ENCODE measurements around the gene ELAVL2.

The ELAVL2 gene

GRCh38 chr9:23826120-23826629 is at the start of gene ELAVL2:
TSS of gene ELAVL2 (minus strand) at chr9:23826240. CDS start at chr9:23762234, 64,006 bp downstream.
- DNase-seq (ENCODE audit: low spot score), result no peak
- TF ChIP-seq, protein P1, sequence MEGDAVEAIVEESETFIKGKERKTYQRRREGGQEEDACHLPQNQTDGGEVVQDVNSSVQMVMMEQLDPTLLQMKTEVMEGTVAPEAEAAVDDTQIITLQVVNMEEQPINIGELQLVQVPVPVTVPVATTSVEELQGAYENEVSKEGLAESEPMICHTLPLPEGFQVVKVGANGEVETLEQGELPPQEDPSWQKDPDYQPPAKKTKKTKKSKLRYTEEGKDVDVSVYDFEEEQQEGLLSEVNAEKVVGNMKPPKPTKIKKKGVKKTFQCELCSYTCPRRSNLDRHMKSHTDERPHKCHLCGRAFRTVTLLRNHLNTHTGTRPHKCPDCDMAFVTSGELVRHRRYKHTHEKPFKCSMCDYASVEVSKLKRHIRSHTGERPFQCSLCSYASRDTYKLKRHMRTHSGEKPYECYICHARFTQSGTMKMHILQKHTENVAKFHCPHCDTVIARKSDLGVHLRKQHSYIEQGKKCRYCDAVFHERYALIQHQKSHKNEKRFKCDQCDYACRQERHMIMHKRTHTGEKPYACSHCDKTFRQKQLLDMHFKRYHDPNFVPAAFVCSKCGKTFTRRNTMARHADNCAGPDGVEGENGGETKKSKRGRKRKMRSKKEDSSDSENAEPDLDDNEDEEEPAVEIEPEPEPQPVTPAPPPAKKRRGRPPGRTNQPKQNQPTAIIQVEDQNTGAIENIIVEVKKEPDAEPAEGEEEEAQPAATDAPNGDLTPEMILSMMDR (IDR thresholded peaks at IDR 0.05; ENCODE audit: extremely low read depth, missing control alignments), result no peak

GRCh38 chr9:23858234-23858633 is 32.2 kb upstream of the ELAVL2 start:
- DNase-seq (ENCODE audit: low spot score), result no peak
- TF ChIP-seq, protein P1 (IDR thresholded peaks at IDR 0.05; ENCODE audit: extremely low read depth, missing control alignments), result no peak

DNA sequence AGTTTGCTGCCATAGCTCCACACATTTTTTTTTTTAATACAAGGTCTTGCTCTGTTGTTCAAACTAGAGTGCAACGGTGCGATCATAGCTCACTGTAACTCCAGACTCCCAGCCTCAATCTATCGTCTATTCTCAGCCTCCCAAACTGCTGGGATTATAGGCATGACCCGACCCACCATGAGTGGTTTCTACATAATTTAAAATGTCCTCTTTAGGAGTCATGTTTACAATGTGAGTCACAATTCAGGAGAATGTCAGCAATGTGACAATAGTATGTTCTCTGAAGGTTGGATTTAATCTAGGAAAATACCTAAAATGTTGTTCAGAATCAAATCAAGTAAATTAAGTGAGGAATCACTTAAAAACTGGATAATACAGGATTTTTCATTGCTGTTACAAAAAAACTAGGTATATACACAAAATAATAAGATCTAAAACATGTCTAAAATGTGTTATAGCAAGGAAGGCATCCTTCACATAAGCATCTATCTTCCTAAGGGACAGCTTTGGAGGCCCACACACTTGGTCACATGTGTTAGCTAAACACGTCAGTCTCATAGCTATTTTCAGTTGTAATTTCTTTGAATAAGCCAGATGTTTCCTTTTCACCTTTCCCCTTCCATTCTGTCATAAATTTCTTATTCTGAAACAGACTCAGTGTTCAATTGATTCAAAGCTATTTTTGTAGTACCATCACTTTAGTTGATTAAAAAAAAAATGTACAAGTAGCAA is 30.0 kb upstream of the ELAVL2 start:
- TF ChIP-seq, protein P1 (IDR thresholded peaks at IDR 0.05; ENCODE audit: extremely low read depth, missing control alignments), result no peak
- DNase-seq (ENCODE audit: low spot score), result no peak

DNA sequence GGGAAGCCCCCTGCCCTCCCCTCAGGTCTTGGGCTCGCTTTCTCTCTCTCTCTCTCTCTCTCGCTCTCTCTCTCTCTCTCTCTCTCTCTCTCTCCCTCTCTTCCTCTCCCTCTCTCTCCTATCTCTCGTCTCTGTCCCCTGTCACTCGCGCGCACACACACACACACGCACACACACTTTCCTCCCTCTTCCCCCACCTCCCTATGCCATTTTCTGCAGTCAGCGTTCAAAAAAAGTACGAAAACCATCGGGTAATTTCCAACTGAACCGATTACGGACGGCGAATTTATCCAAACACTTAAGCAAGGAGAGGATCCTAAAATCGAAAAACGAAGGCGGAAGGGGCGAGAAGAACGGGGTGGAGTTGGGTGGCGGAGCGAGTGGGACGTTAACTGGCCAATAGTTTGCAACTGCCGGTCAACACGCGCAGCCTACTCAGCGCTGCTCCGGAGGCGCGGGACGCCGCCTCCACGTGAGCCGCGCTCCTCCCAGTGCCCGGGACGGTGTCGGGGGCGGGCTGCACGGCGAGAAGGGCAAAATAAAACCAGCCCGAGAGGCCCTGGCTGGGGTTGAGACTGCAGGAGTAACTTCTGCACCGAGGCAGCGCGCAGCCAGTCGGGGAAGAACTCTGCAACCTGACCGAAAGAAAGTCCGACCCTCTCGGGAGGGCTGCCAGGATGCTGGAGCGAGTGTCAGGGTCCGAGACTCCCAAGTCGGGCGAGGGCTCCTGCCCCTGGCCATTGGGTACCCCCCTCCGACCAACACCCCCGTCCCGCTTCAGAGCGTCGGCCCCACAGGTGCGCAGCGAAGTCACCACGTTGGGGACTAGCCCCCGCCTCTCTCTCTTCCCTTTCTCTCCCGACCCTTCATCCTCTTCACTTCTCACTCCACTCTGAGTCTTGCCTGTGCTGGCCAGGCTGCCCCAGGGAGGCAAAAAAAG is 24.9 kb upstream of the ELAVL2 start:
- TF ChIP-seq, protein P1 (IDR thresholded peaks at IDR 0.05; ENCODE audit: extremely low read depth, missing control alignments), result no peak
- DNase-seq (ENCODE audit: low spot score), result no peak

GRCh38 chr9:23850242-23850689 is 24.2 kb upstream of the ELAVL2 start:
- no peak for DNase-seq (ENCODE audit: low spot score)

DNA sequence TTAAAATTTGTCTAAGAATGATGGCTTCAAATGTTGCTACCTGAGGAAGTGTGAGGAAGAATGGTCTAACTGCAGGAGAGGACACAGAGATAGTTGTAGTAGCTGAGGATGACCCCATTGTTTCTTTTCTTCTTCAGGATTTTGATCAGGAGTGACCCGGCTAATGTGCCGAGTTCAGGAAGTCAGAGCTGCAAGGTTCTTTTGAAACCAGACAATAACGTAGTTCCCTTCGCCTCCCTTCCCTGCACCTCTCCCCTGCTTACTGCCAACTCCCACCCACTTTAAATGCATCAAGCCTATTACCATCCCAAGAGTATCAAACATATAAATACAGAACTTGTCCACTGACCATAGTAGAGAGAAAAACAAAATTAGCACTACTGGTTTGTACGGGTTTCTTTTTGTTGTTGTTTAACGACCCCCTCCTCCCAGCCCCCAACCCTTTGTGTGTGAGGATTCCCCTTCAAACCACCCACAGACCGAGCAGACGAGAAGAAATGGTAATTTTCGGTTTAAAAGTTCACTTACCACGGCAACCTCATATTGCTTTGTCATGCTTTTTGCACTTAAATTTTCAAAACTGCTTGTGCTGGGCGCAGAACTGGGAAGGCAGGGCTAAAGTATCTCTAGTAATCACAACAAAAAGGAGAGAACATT is 23.5 kb upstream of the ELAVL2 start:
- no peak for DNase-seq (ENCODE audit: low spot score)
- TF ChIP-seq, protein P1 (IDR thresholded peaks at IDR 0.05; ENCODE audit: extremely low read depth, missing control alignments), result no peak

More at GRCh38 chr9:23850242-23850689, 24.2 kb upstream of the ELAVL2 start:
- TF ChIP-seq, protein P1 (IDR thresholded peaks at IDR 0.05; ENCODE audit: extremely low read depth, missing control alignments), result no peak
